ENCODE results near the gene MERTK. TPM values are rescaled to one million over a fixed set of nuclear protein-coding genes. Genes with fewer than 3 reads are reported as not detected.

Gene MERTK
- total RNA-seq, 2 experiments from 2014 or later: 0.43 to 0.70 TPM

DNA sequence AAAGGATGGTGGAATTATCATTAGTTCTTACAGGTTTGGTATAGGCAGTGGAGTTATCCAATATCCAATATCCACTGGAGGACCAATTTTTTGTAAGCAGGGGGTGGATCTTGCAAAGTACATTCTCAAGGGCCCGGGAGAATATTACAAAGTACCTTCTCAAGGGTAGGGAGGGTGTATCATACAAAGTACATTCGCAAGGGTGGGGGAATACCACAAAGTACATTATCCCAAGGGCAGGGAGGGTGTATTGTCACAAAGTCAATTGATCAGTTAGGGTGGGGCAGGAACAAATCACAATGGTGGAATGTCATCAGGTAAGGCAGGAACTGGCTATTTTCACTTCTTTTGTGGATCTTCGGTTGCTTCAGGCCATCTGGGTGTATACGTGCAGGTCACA lies 101.4 kb downstream of the MERTK start:
- intact Hi-C loops (cut with micrococcal nuclease): no loop called here
- Mint-ChIP-seq H3K4me3 (no peak overlapping the region), H3K27ac (no peak overlapping the region), H3K27me3 (no peaks in the 10 kb centered on the region), H3K4me1 (ENCODE audit: low read depth) (peaks cover 8% of the 10 kb centered on the region), H3K36me3 (ENCODE audit: low read depth) (no peaks in the 10 kb centered on the region), H3K9me3 (no peaks in the 10 kb centered on the region)
- ATAC-seq: no peak
- TF ChIP-seq, protein P1, sequence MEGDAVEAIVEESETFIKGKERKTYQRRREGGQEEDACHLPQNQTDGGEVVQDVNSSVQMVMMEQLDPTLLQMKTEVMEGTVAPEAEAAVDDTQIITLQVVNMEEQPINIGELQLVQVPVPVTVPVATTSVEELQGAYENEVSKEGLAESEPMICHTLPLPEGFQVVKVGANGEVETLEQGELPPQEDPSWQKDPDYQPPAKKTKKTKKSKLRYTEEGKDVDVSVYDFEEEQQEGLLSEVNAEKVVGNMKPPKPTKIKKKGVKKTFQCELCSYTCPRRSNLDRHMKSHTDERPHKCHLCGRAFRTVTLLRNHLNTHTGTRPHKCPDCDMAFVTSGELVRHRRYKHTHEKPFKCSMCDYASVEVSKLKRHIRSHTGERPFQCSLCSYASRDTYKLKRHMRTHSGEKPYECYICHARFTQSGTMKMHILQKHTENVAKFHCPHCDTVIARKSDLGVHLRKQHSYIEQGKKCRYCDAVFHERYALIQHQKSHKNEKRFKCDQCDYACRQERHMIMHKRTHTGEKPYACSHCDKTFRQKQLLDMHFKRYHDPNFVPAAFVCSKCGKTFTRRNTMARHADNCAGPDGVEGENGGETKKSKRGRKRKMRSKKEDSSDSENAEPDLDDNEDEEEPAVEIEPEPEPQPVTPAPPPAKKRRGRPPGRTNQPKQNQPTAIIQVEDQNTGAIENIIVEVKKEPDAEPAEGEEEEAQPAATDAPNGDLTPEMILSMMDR (IDR thresholded peaks at IDR 0.05): no peak
- ChIA-PET CTCF (no interaction called here), POLR2A (no interaction called here)
- DNase-seq: no peak

DNA sequence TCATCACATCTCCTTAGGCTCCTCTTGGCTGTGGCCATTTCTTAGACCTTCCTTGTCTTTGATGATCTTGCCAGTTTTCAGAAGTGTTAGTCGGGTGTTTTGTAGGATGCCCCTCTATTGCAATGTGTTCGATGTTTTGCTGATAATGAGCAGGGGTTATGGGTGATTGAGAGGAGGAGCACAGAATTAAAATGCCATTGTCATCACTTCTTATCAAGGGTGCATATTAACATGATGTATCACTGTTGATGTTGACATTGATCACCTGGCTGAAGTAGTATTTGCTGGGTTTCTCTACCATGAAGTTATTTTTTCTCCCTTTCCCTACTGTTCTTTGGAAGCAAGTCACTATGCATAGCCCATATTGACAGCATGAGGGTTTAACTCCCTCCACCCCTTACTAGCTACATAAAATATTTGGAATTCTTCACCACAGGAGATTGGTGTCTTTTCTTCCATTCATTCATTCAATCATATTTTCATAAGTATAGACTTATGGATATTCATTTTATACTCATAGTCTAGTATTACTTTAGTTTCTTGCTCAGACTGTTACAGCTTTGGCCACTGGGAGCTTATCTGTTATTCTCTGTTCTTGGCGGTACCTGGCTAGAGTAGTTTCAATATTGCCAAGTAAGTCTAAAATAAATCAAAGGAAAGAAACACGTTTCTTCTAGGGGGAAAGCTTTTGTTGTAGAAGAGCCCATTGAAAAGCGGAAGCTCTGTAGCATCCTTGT lies 102.2 kb downstream of the MERTK start:
- Mint-ChIP-seq H3K27ac (no peak overlapping the region), H3K4me1 (ENCODE audit: low read depth) (peaks cover 11% of the 10 kb centered on the region), H3K36me3 (ENCODE audit: low read depth) (no peaks in the 10 kb centered on the region), H3K27me3 (no peaks in the 10 kb centered on the region), H3K4me3 (no peak overlapping the region), H3K9me3 (no peaks in the 10 kb centered on the region)
- TF ChIP-seq, protein P1 (IDR thresholded peaks at IDR 0.05): no peak
- intact Hi-C loops (cut with micrococcal nuclease): no loop called here
- ChIA-PET POLR2A (no interaction called here), CTCF (interaction anchor here (0.9 kb wide), 1 partner anchor 90 kb away, joined by 3 read pairs; no protein-coding TSS in a partner anchor)
- ATAC-seq (no peak), DNase-seq (no peak)

DNA sequence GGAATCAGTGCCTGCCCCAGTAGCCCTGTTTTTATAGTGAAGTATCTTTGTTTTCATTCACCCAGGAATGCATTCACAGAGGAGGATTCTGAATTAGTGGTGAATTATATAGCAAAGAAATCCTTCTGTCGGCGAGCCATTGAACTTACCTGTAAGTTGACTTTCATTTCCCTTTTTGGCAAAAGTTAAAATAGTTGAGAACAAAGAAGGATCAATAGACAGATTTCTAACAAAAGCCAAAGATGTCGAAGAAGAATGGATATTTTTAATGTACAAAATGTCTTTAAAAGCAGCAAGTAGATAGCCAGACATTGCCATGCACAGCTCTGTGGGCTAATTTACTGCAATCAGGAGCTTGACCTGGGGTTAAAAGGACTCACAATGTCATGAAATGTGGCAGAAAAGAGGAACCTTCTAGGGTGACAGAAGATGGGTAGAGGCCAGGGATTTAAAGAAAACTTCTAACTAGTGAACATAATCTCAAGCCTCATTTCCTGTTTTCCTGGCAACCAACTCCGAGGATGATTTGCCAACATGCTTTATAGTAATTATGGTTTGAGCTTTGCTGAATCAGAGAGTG lies 102.8 kb downstream of the MERTK start:
- ChIA-PET POLR2A (no interaction called here), CTCF (interaction anchor here (0.9 kb wide), 1 partner anchor 91 kb away, joined by 3 read pairs; no protein-coding TSS in a partner anchor)
- Mint-ChIP-seq H3K9me3 (no peaks in the 10 kb centered on the region), H3K27ac (no peak overlapping the region), H3K27me3 (no peaks in the 10 kb centered on the region), H3K4me3 (no peak overlapping the region), H3K36me3 (ENCODE audit: low read depth) (no peaks in the 10 kb centered on the region), H3K4me1 (ENCODE audit: low read depth) (peaks cover 12% of the 10 kb centered on the region)
- ATAC-seq: no peak
- DNase-seq: no peak
- TF ChIP-seq, protein P1 (IDR thresholded peaks at IDR 0.05): no peak
- intact Hi-C loops (cut with micrococcal nuclease): no loop called here

DNA sequence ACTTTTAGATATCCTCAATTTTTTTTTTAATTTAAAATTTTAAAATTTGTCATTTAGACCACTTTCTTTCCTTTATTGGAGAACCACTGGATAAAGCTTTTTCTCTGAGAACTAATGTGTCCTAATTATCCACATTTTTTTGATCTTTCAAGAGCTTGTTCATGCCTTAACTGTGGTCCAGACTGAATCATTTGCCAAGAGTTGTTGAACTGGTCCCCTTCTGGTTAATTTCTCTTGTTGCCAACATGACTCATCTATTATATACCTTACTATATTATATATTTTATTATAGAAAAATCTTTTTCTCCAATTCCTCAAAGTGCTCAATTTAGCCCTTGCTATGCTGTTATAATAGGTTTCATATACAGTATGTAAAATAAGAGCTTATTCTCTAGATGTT lies 103.5 kb downstream of the MERTK start:
- intact Hi-C loops (cut with micrococcal nuclease): no loop called here
- Mint-ChIP-seq H3K27ac (no peak overlapping the region), H3K27me3 (no peaks in the 10 kb centered on the region), H3K4me3 (no peak overlapping the region), H3K9me3 (no peaks in the 10 kb centered on the region), H3K36me3 (ENCODE audit: low read depth) (no peaks in the 10 kb centered on the region), H3K4me1 (ENCODE audit: low read depth) (peaks cover 12% of the 10 kb centered on the region)
- TF ChIP-seq, protein P1 (IDR thresholded peaks at IDR 0.05): no peak
- ChIA-PET POLR2A (no interaction called here), CTCF (no interaction called here)
- no peak for DNase-seq
- ATAC-seq: no peak

GRCh38 chr2:112003576-112004252 lies 105.3 kb downstream of the MERTK start:
- Mint-ChIP-seq H3K4me3 (no peak overlapping the region), H3K4me1 (ENCODE audit: low read depth) (peaks cover 12% of the 10 kb centered on the region), H3K27me3 (no peaks in the 10 kb centered on the region), H3K9me3 (no peaks in the 10 kb centered on the region), H3K27ac (no peak overlapping the region), H3K36me3 (ENCODE audit: low read depth) (no peaks in the 10 kb centered on the region)
- no peak for DNase-seq
- intact Hi-C loops (cut with micrococcal nuclease): no loop called here
- no peak for ATAC-seq
- CTCF ChIA-PET: no interaction called here
- TF ChIP-seq, protein P1 (IDR thresholded peaks at IDR 0.05): no peak
- POLR2A ChIA-PET: no interaction called here

All from activated CD8-positive, alpha-beta T cell treated with anti-CD3 and anti-CD28 coated beads for 36 hours (primary cell).